HK-2 (cell line): ENCODE data around the gene TMEM139.
"Not testable (repeated sequence)": the region's sequence is repeated elsewhere in the genome, so short reads cannot be mapped to it uniquely, and the experiment has no call there.

Experiments used
- DNase-seq: peaks from one replicate; pipeline ENCODE4 v3.0.0-alpha.2; 2018; ENCODE audit not compliant: unreplicated experiment

The TMEM139 gene

DNA sequence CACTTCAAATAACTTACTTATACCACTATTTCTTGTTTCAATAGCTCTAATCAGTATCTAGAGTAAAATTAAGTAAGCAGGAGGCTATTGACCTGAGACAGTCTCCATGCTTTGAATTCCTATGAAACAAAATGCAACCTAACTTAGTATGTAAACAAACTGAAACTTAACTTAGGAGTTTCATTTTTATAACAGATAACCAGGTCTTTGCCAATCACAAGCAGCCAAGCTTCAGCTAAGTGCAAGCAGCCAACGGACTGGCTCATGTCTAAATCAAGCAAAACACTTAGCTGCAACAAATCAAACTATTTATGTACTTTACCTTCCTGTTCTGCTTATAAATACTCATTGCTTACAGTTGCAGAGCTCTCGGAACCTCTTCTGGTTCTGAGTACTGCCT lies 25.9 kb upstream of the TMEM139 start:
- DNase-seq: no peak

DNA sequence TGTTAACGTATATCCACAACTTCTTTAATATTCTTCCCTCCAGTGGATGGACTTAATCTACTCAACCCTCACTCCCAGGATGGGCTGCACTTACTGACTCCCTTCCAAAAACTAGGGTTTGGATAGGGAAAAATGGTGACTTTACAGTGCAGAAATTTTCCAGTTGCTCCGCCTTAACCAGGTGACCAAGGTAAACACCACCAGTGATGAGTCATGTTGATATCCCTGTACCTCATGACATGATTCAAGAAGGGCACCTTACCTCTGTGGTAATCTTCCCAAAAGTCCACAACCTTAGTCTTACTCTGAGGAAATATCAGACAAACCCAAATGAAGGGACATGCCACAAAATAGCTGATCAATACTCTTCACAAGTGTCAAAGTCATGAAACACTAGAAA lies 25.0 kb upstream of the TMEM139 start:
- DNase-seq: no peak

DNA sequence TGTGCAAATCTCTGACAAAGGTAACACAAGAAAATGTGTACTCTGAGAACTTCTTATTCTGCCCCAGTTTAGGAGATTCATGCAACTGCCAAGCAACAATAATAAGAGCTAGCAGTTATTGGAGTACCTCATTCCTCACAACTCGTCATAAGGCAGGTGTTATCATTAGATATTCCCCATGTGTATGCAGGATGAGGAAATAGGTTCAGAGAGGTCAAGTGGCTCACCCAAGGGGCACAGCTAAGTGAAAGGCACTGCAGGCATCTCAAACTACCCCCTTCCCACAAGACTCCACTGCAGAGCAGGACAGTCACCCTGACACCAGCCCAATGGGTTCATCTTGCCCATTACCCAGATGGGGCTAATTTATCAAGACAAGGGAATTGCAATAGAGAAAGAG lies 22.9 kb upstream of the TMEM139 start:
- no peak for DNase-seq

DNA sequence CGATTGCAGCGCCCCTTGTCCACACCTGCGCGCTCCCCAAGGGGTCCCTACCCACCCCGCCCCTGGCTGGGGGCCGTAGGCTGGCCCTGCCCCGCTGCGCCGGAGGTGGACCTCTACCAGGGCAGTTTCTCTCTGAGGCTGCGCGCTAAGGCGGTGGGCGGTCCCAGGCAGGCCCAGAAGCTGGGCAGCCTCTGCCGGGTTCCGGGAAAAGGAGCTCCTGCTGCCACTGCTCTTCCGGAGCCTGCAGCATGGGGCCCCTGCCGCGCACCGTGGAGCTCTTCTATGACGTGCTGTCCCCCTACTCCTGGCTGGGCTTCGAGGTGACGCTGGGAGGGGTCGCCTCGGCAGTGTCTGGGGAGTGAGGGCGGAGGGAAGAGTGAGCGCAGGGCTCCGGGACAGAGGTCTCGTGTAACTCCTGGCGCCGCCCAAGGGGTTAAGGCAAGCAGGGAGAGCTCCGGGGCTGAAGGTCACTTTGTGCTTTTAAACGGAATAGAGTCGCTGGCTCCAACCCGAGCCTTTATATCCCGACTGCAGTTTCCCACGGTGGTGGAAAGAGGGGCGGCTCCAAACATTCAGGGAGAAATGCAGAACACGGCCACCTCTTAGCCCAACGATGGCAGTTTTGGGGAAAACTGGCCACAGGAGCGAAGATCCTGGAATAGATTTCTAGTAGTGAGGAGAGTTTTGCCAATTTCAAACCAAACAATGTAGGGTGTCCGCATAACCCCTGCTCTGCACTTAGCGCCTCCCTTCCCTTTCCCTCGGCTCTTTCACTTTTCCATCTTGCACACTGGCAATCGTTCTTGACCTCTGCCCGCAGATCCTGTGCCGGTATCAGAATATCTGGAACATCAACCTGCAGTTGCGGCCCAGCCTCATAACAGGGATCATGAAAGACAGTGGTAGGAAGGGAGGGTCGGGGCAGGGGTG lies 21.2 kb upstream of the TMEM139 start, which contains the start of gene GSTK1:
Gene GSTK1 (plus strand): TSS at position 176 of the 930 bp plus-strand sequence. CDS start 73 bp downstream, at position 249.
- peak; percentile 77 for DNase-seq

DNA sequence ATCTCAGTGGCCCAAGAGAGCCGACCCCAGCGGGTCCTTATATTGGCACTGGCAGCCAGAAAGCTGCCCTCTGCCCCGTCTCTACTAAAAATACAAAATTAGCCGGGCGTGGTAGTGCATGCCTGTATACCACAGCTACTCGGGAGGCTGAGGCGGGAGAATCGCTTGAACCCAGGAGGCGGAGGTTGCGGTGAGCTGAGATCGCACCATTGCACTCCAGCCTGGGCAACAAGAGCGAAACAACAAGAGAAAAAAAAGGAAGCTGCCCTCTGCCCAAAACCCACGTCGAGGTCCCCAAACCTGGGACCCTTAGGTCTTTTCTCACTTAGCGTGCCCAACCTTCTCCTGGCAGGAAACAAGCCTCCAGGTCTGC lies 20.6 kb upstream of the TMEM139 start:
- not testable (repeated sequence) for DNase-seq

DNA sequence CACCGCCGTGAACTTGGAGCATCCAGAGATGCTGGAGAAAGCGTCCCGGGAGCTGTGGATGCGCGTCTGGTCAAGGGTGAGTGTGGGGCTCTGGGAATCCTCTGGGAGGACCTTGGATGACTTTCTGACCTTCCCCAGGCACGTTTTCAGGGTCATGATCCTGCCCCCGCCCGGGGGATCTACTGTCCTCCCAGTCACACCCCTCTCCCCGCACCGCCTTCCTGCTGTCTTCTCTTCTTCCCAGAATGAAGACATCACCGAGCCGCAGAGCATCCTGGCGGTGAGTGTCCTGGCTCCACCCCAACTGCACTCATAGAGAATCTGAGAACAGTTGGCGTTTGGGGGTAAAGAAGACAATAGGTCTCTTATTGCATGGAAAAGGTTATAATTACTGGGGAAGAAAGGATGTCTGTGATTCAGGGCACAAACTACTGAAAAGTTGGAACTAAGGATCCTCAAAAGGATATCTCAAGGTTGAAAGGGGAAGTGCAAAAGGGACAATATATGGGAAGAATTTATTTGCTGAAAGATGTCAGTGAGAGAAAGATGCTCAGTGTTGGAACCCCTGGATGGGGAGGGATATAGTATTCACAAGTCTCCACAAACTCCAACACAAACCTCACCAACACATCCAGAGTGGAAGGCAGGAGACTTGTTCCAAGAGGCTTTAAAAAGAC lies 19.6 kb upstream of the TMEM139 start:
- DNase-seq: no peak

DNA sequence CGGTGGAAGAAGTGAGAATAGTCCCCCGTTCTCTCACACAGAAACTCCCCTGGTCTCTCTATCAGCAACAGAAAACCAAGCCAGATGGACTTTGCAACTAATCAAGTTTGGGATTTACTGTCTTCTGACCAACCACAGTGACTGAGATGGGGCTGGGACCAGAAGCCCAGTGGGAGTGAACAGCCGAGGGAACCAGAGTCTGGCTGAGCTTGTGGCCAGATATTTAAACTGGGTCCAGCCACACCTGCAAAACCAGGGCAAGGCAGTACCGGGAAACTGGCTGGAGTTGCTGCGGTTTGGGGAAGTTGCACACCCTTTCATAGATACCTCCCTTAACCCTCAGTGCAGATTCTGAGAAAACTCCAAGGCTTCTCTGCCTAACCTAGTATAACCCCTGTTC lies 15.5 kb upstream of the TMEM139 start:
- DNase-seq: no peak

DNA sequence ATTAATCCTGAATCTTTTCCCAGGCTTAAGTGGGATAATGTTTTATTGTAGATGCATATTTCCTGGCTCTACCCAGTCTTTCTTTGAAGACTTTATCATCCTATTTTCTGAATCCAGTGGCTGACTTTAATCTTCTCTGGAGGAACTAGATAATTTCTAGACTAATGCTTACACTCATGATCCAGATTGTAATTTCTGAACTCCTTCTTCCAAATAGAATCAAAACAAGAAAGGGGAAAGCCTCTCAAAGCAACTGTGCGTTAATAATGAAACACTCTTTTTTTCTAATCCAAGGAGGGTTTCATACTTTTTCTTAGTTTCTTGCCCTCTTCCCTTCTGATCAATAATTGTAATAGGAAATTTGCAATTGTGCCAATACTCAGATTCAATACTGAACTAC lies 13.5 kb upstream of the TMEM139 start:
- DNase-seq: no peak

DNA sequence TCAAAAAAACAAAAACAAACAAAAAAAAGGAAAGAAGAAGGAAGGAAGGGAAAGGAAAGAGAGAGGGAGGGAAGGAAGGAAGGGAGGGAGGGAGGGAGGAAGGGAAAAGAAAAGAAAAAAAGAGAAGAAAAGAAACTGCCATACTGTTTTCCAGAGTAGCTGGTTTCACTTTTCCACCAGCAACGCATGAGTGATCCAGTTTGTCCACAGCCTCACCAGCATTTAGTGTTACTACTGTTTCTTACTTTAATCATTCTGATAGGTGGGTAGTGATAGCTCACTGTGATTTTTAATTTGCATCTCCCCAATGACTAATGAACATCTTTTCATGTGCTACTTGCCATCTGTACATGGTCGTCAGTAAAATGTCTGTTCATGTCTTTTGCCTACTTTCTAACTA lies 11.9 kb upstream of the TMEM139 start:
- no peak for DNase-seq

DNA sequence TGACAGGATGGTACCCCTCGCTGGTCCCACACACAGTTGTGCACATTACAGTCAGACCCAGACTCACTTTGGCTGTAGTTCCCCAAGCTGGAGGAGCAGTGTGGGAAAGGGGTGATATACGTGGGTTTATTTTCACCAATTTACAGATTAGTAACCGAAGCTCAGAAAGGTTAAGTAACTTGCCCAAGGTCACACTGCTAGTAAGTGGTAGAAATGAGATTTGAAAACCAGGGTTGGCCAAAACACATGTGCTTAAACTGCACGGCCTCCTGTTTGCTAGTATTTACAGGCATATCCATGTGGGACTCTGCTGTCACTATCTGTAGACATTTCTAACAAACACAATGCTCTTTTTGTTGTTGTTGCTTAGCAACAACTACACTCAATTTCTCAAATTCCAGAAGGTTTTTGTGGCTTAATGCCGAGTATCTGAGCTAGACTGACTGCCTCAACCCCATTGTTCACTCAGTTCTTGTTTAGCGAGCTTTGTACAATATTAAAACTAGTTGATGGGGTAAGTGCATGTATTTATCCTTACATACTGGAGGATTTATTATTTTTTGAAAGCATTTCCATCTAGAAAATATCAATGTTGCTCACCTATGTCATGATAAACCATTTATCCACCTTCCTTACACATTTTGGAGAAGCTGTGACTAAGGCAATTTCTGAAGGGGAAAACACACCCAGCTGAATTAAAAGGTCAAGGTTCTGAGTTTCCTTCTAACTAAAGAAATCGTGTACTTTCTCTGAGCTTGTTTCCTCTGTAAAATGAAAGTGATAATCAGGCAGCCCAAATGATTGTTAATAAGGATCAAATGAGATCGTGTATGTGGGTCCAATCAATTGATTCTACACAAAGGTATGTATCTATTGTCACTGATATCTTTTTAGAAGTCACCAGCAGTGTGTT lies 5.3 kb upstream of the TMEM139 start:
- DNase-seq: no peak

DNA sequence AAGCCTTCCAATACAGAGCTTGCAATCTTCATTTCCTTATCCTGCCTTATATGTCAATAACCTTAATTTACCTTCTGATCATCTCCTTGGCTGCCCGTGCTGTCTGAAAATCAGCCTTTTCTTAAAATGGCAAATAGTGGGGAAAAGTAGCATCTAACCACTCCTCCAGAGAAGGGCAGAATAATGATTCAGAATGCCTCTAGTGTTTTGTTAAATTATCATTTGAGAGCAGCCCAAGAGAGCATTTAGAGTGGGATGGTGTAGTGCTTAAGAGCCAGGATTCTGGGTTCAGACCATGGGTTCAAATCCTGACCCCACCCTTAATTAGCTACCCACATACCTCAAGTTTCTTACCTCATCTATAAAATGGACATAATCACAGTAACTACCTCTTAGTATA lies 4.6 kb upstream of the TMEM139 start:
- DNase-seq: no peak

DNA sequence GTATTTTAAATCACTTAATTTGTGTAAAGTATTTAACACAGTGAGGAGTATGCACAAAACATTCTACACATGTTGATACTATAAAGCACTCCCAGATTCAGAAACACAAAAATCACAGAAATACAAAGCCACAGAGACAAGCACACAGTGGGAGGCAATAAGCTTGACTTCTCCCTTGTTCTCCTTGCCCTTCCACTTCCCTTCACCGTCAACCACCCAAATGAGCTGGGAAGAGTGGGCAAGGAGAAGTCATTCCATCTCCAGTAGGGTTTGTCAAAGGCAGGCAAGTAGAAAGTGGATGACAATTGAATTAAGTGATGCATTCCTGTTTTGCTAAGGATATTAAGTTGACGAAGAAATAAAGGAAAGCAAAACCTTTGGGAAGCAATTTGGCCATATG lies 4.2 kb upstream of the TMEM139 start:
- DNase-seq: no peak

DNA sequence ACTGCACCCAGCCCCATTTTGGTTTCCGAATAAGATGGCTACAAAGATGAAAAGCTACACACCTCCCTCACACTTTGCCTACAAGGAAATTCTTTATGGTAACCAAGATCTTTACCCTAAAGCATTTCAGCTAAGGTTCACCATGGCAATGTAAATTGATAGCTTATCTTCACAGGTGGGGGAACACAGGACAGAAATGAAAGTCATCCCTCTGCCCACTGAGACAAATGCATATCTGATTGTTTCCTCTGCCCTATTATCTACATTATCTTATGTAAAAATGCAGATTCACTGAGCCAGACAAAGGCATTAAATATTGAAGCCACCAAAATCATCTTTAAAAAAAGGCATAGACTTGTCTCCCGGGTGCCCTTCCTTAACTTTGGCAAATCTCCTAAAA lies 3.2 kb upstream of the TMEM139 start:
- no peak for DNase-seq

DNA sequence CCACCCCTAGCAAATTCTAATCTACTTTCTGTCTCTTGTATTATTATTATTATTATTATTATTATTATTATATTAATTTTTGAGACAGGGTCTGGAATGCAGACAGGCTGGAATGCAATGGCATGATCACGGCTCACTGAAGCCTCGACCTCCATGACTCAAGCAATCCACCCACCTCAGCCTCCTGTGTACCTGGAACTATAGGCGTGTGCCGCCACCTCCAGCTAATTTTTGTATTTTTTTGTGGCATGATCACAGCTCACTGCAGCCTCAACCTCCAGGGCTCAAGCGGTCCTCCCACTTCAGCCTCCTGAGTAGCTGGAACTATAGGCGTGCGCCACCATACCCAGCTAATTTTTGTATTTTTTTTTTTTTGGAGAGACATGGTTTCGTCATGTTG lies 2.6 kb upstream of the TMEM139 start:
- DNase-seq: no peak

DNA sequence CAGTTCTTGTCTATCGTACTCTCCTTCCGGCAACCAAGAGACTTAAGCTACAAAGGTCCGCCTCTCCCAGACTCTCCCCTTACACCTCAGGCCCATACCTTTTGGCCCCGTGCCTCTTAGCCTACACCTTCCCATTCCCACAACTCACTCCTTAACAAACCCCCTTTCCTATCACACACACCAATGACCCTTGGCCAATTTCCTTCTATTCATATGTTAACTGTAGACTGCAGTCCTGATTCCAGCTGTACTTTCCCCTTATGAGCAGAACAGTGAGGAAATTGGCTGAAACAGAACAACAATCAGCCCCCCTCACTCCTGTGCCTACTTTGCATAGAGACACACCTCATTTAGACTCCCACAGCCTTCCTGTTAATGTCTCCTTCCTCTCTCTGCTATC lies 1.4 kb upstream of the TMEM139 start:
- no peak for DNase-seq

DNA sequence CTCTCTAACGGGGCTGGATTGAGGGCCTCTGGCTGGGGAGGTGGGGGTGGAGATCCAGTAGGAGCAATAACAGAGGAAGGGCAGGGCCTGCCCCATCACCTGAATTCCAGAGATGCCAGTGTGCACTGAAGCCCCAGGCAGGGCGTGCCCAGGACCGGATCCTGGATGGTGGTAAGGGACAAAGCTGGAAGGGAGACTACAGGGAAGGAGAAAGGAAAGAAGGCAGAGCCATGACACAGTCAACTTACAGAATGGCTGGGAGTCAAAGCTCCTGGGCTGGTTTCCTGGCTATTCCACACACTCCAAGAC lies 666 bp downstream of the TMEM139 start:
- peak; percentile 82 for DNase-seq

DNA sequence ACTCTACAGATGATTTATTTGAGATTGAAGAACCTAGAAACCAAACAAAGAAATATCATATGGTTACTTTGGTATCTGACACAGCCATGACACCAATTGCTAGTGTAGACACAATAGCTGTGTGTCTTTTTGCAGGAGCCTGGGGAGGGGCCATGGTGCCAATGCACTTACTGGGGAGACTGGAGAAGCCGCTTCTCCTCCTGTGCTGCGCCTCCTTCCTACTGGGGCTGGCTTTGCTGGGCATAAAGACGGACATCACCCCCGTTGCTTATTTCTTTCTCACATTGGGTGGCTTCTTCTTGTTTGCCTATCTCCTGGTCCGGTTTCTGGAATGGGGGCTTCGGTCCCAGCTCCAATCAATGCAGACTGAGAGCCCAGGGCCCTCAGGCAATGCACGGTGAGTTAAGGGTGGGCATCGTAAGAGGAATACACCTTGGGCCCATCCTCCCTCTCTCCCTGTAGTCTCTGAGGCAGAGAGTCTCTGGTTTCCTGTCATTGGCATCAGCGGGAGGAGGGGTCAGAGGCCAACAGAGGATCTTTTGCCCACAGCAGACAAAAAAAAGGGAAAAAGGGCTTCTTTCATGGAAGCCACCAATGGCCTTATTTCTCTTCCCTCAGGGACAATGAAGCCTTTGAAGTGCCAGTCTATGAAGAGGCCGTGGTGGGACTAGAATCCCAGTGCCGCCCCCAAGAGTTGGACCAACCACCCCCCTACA lies 1.2 kb downstream of the TMEM139 start:
- DNase-seq: no peak

DNA sequence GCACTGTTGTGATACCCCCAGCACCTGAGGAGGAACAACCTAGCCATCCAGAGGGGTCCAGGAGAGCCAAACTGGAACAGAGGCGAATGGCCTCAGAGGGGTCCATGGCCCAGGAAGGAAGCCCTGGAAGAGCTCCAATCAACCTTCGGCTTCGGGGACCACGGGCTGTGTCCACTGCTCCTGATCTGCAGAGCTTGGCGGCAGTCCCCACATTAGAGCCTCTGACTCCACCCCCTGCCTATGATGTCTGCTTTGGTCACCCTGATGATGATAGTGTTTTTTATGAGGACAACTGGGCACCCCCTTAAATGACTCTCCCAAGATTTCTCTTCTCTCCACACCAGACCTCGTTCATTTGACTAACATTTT lies 1.7 kb downstream of the TMEM139 start:
- DNase-seq: no peak

DNA sequence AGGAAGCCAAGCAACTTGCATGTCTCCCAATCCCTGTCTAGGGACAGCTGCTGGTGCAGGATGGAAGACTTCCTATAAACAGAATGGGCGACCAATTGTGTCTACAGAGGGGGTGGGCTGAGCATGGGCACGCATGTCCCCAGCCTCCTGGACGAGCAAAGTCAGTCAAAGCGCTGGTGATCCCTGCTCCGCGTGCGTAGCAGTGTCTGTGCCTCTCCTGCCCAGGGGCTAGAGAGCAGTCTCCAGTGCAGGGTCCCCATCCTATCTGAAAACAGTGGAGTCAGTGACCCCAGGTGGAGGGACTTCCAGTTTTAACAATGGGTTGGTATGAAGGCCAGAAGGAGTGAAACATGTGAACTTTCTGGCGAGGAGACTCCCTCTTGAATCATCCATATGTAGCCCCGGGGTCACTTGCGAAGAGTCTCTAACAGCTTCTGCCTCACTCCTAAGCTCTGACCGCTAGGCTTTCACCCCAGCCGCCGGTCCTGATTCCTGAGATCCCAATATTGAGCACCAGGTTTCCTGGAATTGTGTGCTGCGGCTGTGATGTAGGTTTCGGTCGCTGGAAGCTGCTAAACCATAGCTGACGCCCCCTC lies 2.7 kb downstream of the TMEM139 start:
- no peak for DNase-seq

DNA sequence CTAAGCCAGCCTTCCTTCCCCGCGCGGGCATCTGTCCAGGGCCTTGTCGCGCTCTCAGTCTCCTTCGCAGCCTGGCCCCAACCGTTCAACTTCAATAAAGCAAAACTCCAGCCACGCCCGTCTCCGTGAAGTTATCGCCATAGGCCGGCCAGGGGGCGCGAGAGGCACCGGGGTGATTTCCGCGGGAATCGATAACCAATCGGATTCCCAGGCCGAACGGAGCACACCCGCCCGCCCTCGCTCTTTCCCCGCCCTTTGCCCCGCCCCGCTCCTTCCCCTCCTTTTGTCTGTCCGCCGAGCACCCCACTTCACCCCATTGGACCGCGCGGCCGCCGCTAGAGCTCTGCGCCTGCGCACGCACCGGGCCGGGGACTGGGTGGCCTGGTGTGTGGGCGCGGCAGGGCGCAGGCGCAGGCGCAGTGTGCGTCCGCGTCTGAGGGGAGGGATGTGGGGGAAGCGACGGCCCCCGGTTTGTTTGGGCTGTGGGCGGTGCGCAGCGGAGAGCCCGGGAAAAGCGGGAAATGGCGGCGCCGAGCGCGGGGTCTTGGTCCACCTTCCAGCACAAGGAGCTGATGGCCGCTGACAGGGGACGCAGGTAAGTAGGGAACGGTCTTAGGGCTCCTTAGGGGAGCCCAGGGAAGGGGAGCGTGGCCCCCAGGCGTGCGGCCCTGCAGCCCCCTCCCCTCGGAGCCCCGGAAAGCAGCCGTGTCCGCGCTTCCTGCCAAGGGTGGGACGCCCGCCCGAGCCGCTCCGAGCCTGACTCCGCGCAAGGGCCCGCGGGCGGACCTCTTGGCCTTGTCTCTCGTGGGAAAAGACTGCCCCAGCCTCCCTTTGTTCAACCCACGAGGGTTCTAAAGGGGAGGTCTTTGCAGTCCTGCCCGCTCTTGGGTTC lies 3.4 kb downstream of the TMEM139 start, which contains the start of gene CASP2:
Gene CASP2 (plus strand): TSS at position 417 of the 892 bp plus-strand sequence. CDS start 105 bp downstream, at position 522.
- DNase-seq: peak; percentile 99
